Spleen (tissue), 7 donors: ENCODE measurements around the gene CCL18.
"Not testable (repeated sequence)": the region's sequence is repeated elsewhere in the genome, so short reads cannot be mapped to it uniquely, and the experiment has no call there.

Experiments used
- POLR2A ChIP-seq, 3 donors: fragments of 450-650 bp; IDR thresholded peaks; one replicate each; pipeline ENCODE4 v1.5.1; 2017; ENCODE audit warnings: antibody characterized with exemption in 3 of 3, mild to moderate bottlenecking in 1 of 3
- POLR2AphosphoS5 ChIP-seq, 3 donors: sonication (generic); formaldehyde crosslinking; IDR thresholded peaks; one replicate each; pipeline ENCODE4 v1.5.1; 2017; ENCODE audit warnings: antibody characterized with exemption in 3 of 3
- TF ChIP-seq, protein P1 (sequence below), 11 experiments: fragments of 200-600 bp in 7 of 11; fragments of 450-650 bp in 4 of 11; sonication (generic) in 4 of 11; IDR thresholded peaks in 8 of 11; conservative IDR thresholded peaks in 3 of 11; 1 replicate in 7 of 11; 2 replicates in 4 of 11; pipeline versions ENCODE4 v1.4.0 to v1.8.0; 2016 to 2021; ENCODE audit warnings: antibody characterized with exemption in 11 of 11, inconsistent platforms in 4 of 11, mild to moderate bottlenecking in 1 of 11
- donor health status: DM: no; HTN: no; CAD: no; lungs with moderate emphysema.
- donor health status: DM: no; HTN: no; CAD: no.
- donor health status: DM: no; HTN: no; CAD: no.

DNA sequence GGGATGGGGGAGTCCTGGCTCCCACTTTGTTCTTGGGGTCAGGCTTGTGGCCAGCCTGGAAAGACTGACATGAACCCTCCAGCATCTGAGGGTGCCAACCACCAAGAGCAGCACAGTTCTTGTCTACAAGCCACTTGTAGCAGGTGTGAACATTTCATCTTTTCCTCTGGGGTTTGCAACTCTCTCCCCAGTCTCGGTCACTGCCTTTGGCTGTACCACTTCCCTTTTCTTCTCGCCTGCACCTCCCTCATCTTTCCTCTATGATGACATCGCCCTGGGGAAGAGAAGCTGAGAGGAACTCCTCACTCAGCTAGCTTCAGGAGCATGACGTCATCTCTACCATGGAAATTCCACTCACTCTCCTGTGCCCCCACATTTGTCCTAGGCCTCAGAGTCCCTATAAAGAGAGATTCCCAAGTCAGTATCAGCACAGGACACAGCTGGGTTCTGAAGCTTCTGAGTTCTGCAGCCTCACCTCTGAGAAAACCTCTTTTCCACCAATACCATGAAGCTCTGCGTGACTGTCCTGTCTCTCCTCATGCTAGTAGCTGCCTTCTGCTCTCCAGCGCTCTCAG lies 39.4 kb downstream of the CCL18 start, which contains the start of gene CCL4:
- TF ChIP-seq, protein P1, sequence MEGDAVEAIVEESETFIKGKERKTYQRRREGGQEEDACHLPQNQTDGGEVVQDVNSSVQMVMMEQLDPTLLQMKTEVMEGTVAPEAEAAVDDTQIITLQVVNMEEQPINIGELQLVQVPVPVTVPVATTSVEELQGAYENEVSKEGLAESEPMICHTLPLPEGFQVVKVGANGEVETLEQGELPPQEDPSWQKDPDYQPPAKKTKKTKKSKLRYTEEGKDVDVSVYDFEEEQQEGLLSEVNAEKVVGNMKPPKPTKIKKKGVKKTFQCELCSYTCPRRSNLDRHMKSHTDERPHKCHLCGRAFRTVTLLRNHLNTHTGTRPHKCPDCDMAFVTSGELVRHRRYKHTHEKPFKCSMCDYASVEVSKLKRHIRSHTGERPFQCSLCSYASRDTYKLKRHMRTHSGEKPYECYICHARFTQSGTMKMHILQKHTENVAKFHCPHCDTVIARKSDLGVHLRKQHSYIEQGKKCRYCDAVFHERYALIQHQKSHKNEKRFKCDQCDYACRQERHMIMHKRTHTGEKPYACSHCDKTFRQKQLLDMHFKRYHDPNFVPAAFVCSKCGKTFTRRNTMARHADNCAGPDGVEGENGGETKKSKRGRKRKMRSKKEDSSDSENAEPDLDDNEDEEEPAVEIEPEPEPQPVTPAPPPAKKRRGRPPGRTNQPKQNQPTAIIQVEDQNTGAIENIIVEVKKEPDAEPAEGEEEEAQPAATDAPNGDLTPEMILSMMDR (IDR thresholded peaks at IDR 0.05 in 8 of 11, conservative IDR thresholded peaks at IDR 0.05 in 3 of 11), result peak in 1 of 11 experiments; percentile 19
- TF ChIP-seq POLR2A (IDR thresholded peaks at IDR 0.05), result not testable (repeated sequence)
- TF ChIP-seq POLR2AphosphoS5 (IDR thresholded peaks at IDR 0.05), result peak in 2 of 3 donors; percentile 43 to 82
